PC-9 (cell line): Measurements from ENCODE around the gene CCDC80. TPM values are rescaled to one million over a fixed set of nuclear protein-coding genes. Genes with fewer than 3 reads are reported as not detected.
A peak's percentile ranks its signal among the peaks of the same experiment; 100 is the strongest.

Source experiments
- Bru-seq: library from RNA; stranded (reverse); fragments of 400-500 nt; gene quantifications from one replicate; lab custom pipeline; 2021; lab: Mats Ljungman, UMichigan
- BruChase-seq, 2 experiments: library from RNA; stranded (reverse); fragments of 400-500 nt; gene quantifications; one replicate each; lab custom pipeline; 2021; lab: Mats Ljungman, UMichigan
- BruUV-seq: library from RNA; stranded (reverse); fragments of 400-500 nt; replicated peaks from 2 replicates; lab custom pipeline; 2021; lab: Mats Ljungman, UMichigan
- CTCF ChIA-PET: fragments of 300-600 bp; sonication (Branson Sonifier 250); formaldehyde crosslinking; loops from one replicate; lab custom pipeline; 2022; ENCODE audit warnings: antibody characterized with exemption; lab: Charles Lee
- POLR2A ChIA-PET: fragments of 300-600 bp; sonication (Branson Sonifier 250); formaldehyde crosslinking; loops from one replicate; lab custom pipeline; 2022; ENCODE audit warnings: antibody characterized with exemption; ENCODE audit not compliant: unreplicated experiment; lab: Charles Lee
- DNase-seq, 2 experiments: peaks; one replicate each; pipeline versions ENCODE4 v3.0.0 to v3.0.0-alpha.2; 2015 to 2022; ENCODE audit warnings: mixed read lengths in 1 of 2
- H2AFZ ChIP-seq: fragments of 200-600 bp; sonication (generic); 2 replicates; pipeline ENCODE4 v1.8.1; 2017; ENCODE audit warnings: antibody characterized with exemption
- H3F3A ChIP-seq: fragments of 200-600 bp; sonication (generic); 2 replicates; pipeline ENCODE4 v1.8.1; 2017; ENCODE audit warnings: antibody characterized with exemption, mild to moderate bottlenecking, low read depth; ENCODE audit not compliant: insufficient read depth
- H3K27ac ChIP-seq: fragments of 200-600 bp; sonication (generic); 2 replicates; pipeline ENCODE4 v1.6.1; 2016; ENCODE audit warnings: mixed run types
- H3K27me3 ChIP-seq: fragments of 200-600 bp; sonication (generic); 2 replicates; pipeline ENCODE4 v1.6.1; 2016; ENCODE audit warnings: low read depth, mixed run types; ENCODE audit not compliant: insufficient read depth
- H3K36me3 ChIP-seq: fragments of 200-600 bp; sonication (generic); 2 replicates; pipeline ENCODE4 v1.6.1; 2016; ENCODE audit warnings: low read depth, mixed run types
- H3K4me1 ChIP-seq: fragments of 200-600 bp; sonication (generic); replicated peaks from 2 replicates; pipeline ENCODE4 v1.6.1; 2016; ENCODE audit warnings: mixed run types; ENCODE audit not compliant: insufficient read depth
- H3K4me2 ChIP-seq: fragments of 200-600 bp; sonication (generic); 2 replicates; pipeline ENCODE4 v1.6.1; 2017; ENCODE audit warnings: mixed run types
- H3K4me3 ChIP-seq: fragments of 200-600 bp; sonication (generic); 2 replicates; pipeline ENCODE4 v1.6.1; 2016; ENCODE audit warnings: mixed run types
- H3K79me2 ChIP-seq: fragments of 200-600 bp; sonication (generic); 2 replicates; pipeline ENCODE4 v1.6.1; 2017; ENCODE audit warnings: low read depth, mixed run types
- H3K9me2 ChIP-seq: fragments of 200-600 bp; sonication (generic); 2 replicates; pipeline ENCODE4 v1.8.1; 2017; ENCODE audit warnings: mild to moderate bottlenecking; ENCODE audit not compliant: insufficient read depth
- H3K9me3 ChIP-seq: fragments of 200-600 bp; sonication (generic); 2 replicates; pipeline ENCODE4 v1.8.1; 2016; ENCODE audit warnings: low read depth; ENCODE audit not compliant: insufficient read depth
- H4K20me1 ChIP-seq: fragments of 200-600 bp; sonication (generic); 2 replicates; pipeline ENCODE4 v1.8.1; 2017; ENCODE audit not compliant: insufficient read depth
- EZH2 ChIP-seq: fragments of 200-600 bp; sonication (generic); IDR thresholded peaks from 2 replicates; pipeline ENCODE4 v1.8.0; 2017; ENCODE audit warnings: antibody characterized with exemption, low read depth
- intact Hi-C: fragments of 100-400 bp; cut with micrococcal nuclease; formaldehyde crosslinking; loops from one replicate; pipeline ENCODE4 v1.10.0; 2022; ENCODE audit not compliant: unreplicated experiment
- long read RNA-seq: library from polyadenylated mRNA; stranded (forward); transcript quantifications from one replicate; pipeline ENCODE4 v2.0.0, GENCODE V29; 2022
- total RNA-seq: library from RNA; stranded (reverse); gene quantifications from 2 replicates; pipeline ENCODE4 v1.2.3, GENCODE V29; 2021
- TF ChIP-seq, protein P1 (sequence below): fragments of 200-600 bp; sonication (generic); conservative IDR thresholded peaks from 2 replicates; pipeline ENCODE4 v1.6.1; 2017; ENCODE audit warnings: mixed run types, antibody characterized with exemption, mild to moderate bottlenecking, moderate library complexity

CCDC80 gene, protein sequence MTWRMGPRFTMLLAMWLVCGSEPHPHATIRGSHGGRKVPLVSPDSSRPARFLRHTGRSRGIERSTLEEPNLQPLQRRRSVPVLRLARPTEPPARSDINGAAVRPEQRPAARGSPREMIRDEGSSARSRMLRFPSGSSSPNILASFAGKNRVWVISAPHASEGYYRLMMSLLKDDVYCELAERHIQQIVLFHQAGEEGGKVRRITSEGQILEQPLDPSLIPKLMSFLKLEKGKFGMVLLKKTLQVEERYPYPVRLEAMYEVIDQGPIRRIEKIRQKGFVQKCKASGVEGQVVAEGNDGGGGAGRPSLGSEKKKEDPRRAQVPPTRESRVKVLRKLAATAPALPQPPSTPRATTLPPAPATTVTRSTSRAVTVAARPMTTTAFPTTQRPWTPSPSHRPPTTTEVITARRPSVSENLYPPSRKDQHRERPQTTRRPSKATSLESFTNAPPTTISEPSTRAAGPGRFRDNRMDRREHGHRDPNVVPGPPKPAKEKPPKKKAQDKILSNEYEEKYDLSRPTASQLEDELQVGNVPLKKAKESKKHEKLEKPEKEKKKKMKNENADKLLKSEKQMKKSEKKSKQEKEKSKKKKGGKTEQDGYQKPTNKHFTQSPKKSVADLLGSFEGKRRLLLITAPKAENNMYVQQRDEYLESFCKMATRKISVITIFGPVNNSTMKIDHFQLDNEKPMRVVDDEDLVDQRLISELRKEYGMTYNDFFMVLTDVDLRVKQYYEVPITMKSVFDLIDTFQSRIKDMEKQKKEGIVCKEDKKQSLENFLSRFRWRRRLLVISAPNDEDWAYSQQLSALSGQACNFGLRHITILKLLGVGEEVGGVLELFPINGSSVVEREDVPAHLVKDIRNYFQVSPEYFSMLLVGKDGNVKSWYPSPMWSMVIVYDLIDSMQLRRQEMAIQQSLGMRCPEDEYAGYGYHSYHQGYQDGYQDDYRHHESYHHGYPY
- total RNA-seq, result 142 and 162 TPM in 2 replicates
- percentile 84 among the genes with signal in this experiment for Bru-seq, nascent RNA
- BruChase-seq, experiment 1, labeled RNA remaining after a 2-hour chase, result percentile 91 among the genes with signal in this experiment
- percentile 95 among the genes with signal in this experiment for BruChase-seq, experiment 2, labeled RNA remaining after a 6-hour chase
- long read RNA-seq, full-length matches to known transcripts, result 129 of 174 reads
- long read RNA-seq, partial matches to known transcripts, result 23 of 174 reads
- long read RNA-seq, other reads (novel, unspliced or antisense), result 22 of 174 reads

DNA sequence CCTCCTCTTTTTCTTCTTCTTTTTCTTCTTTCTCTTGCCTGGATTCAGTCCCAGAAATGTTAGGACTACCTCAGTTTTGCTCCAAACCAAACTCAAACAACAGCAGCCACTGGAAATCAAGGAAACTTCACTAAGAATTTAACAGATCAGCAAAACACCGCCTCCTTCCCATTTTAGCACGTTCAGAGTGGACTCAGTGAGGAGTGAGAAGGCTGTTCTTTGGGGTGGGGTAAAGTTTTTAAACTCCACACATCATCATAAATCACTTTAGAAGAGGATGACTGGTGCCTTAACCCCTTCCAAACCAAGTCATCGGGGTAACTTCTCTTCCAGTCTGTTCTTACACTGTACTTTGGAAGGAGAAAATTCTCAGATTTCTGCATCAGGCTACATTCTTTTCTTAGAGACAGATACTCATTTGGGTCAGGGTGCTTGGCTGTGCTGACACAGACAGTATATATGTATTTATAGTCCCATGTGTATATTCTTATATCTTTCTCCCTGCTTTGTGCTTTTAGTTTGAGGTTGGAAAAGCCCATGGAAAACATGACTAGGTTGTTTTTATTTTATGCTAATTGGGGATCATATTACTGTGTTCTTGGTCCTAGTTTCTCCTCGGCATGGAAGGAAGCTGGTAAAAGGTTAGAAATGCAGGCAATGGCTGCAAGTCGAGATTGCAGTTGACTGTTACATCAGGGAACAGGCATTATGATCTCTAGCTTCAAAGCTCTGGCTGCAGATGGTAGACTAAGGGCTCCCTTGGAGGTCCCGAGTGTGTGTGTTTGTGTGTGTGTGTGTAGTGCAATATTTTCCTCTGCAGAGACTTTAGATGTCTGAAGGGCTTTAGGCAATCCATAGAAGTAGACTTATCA, at the start of gene CCDC80:
Gene CCDC80, minus strand, starts transcription at position 214 of the 872 bp plus-strand sequence. CDS start 1,238 bp downstream, outside the sequence.
- DNase-seq, result peak; percentile 52 to 88
- intact Hi-C loops, result loop anchor here (1.0 to 5.0 kb wide), 5 partner anchors 18 to 986 kb away; partner anchors contain the start of gene SLC35A5
- Histone ChIP-seq H4K20me1 (no peaks in the 10 kb centered on the region), H3K4me3 (peak within 1 kb of the TSS; percentile 69), H3F3A (peaks cover 29% of the 10 kb centered on the region), H3K4me1 (peaks cover 59% of the 10 kb centered on the region), H3K36me3 (no peaks in the 10 kb centered on the region), H3K4me2 (peak within 1 kb of the TSS; percentile 94), H2AFZ (peak within 1 kb of the TSS; percentile 73), H3K9me2 (no peaks in the 10 kb centered on the region), H3K79me2 (0 out of 2 replicates have a peak, but pooled peaks cover 6% of the 10 kb centered on the region), H3K27ac (peak within 1 kb of the TSS; percentile 94), H3K27me3 (no peaks in the 10 kb centered on the region), H3K9me3 (no peaks in the 10 kb centered on the region)
- no peak for TF ChIP-seq EZH2
- TF ChIP-seq, protein P1, sequence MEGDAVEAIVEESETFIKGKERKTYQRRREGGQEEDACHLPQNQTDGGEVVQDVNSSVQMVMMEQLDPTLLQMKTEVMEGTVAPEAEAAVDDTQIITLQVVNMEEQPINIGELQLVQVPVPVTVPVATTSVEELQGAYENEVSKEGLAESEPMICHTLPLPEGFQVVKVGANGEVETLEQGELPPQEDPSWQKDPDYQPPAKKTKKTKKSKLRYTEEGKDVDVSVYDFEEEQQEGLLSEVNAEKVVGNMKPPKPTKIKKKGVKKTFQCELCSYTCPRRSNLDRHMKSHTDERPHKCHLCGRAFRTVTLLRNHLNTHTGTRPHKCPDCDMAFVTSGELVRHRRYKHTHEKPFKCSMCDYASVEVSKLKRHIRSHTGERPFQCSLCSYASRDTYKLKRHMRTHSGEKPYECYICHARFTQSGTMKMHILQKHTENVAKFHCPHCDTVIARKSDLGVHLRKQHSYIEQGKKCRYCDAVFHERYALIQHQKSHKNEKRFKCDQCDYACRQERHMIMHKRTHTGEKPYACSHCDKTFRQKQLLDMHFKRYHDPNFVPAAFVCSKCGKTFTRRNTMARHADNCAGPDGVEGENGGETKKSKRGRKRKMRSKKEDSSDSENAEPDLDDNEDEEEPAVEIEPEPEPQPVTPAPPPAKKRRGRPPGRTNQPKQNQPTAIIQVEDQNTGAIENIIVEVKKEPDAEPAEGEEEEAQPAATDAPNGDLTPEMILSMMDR, result no peak
- POLR2A ChIA-PET, result interaction anchor here (0.5 to 0.7 kb wide), 16 partner anchors 13 to 895 kb away, joined by 3 to 8 read pairs (median 4); partner anchors contain the start of gene SPICE1
- BruUV-seq, result TSS peak; percentile 77
- CTCF ChIA-PET, result interaction anchor here (0.6 to 2.6 kb wide), 6 partner anchors 11 to 372 kb away, joined by 3 to 9 read pairs (median 4); no protein-coding TSS in a partner anchor

DNA sequence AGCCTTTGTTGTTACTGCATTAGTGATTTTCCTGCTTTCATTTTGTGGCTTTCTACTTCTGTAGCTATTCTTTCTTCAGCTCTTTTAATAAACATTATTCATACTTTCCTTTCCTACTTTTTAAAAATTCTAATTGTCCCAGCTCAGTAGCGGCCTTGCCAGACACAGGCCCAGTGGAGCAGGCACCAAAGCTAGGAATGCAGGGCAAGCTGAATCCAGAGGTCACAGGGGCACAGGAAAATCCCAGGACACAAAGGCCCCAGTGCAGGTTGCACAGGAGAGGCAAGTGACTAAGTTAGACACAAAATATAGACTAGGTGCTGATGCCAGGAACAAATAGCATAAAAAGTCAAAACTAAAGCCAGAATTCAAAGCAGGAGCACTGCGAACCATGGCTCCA, 49.0 kb upstream of the CCDC80 start:
- no peaks in the 10 kb centered on the region for H3K9me3 ChIP-seq
- H3K4me1 ChIP-seq, result peaks cover 26% of the 10 kb centered on the region
- POLR2A ChIA-PET, result no interaction called here
- peaks cover 14% of the 10 kb centered on the region for H3F3A ChIP-seq
- no peaks in the 10 kb centered on the region for H3K79me2 ChIP-seq
- no TSS peak for BruUV-seq
- TF ChIP-seq EZH2, result no peak
- TF ChIP-seq, protein P1, result no peak
- no peaks in the 10 kb centered on the region for H3K36me3 ChIP-seq
- no peak overlapping the region for H3K27ac ChIP-seq
- no peaks in the 10 kb centered on the region for H3K9me2 ChIP-seq
- CTCF ChIA-PET, result interaction anchor here (0.6 kb wide), 1 partner anchor 38 kb away, joined by 4 read pairs; no protein-coding TSS in a partner anchor
- no peak for DNase-seq
- H3K4me2 ChIP-seq, result no peak overlapping the region
- no peaks in the 10 kb centered on the region for H3K27me3 ChIP-seq
- intact Hi-C loops, result no loop called here
- H3K4me3 ChIP-seq, result no peak overlapping the region
- no peak overlapping the region for H2AFZ ChIP-seq
- no peaks in the 10 kb centered on the region for H4K20me1 ChIP-seq
